ACHN (cell line): ENCODE data around the gene ANKK1.

Source experiments
- DNase-seq: peaks from one replicate; pipeline ENCODE4 v3.0.0-alpha.2; 2015
- in situ Hi-C: cut with HindIII; loops from 2 replicates; pipeline ENCODE4 v1.10.0; 2017; ENCODE audit warnings: low sequenced_read_pairs, low pct_ligation_motif_present, low pct_unique_long_range_greater_than_20kb

Gene ANKK1

GRCh38 chr11:113375402-113375801 lies 12.2 kb upstream of the ANKK1 start:
- in situ Hi-C loops, result no loop called here
- DNase-seq, result no peak

- in situ Hi-C loops, result no loop called here
- no peak for DNase-seq
Measured at GRCh38 chr11:113376156-113376555, 11.4 kb upstream of the ANKK1 start.

GRCh38 chr11:113377681-113378412 lies 9.7 kb upstream of the ANKK1 start:
- no peak for DNase-seq
- in situ Hi-C loops, result no loop called here

DNA sequence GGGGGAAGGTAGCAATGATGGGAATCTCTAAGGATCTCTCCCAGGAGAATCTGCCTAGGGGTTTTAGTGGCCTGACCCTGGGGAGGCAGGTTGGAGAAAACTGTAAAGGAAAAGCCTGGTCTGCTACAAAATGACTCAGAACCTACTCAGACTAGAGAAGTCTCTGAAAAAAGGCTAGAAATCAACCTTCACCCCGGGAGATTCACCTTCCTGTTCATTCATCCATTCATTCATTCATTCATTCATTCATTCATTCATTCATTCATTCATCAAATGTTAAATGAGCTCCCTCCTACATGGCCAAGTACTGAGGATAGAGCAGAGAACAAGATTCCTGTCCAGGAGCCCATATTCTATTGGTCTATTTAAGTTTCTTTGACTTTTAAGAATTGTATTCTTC lies 8.9 kb upstream of the ANKK1 start:
- in situ Hi-C loops, result no loop called here
- DNase-seq, result no peak

GRCh38 chr11:113382121-113382520 lies 5.5 kb upstream of the ANKK1 start:
- no peak for DNase-seq
- in situ Hi-C loops, result no loop called here

GRCh38 chr11:113384551-113384950 lies 3.0 kb upstream of the ANKK1 start:
- DNase-seq, result peak; percentile 9

GRCh38 chr11:113385749-113386148 lies 1.8 kb upstream of the ANKK1 start:
- DNase-seq, result no peak
- in situ Hi-C loops, result no loop called here

More at GRCh38 chr11:113384551-113384950, 3.0 kb upstream of the ANKK1 start:
- in situ Hi-C loops, result no loop called here

- no peak for DNase-seq
- in situ Hi-C loops, result no loop called here
Measured at GRCh38 chr11:113386866-113387265, 713 bp upstream of the ANKK1 start.

DNA sequence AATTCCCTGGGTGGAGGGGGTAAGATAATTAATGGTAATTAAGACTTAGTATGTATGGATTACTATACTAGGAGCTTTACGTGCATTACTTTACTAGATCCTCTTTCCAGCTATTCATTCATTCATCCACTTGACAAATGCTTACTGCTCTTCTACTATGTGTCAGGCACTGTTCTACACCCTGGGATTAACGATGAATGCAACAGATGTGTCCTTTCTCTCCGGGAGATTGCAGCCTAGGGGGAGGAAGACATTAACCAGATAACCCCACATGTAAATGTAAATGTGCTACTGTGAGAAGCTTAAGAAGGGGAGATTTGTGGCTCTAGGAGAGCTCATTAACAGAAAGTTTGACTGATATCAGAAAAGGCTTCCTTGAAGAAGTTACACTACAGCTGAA lies 1.7 kb downstream of the ANKK1 start:
- in situ Hi-C loops, result no loop called here
- no peak for DNase-seq

DNA sequence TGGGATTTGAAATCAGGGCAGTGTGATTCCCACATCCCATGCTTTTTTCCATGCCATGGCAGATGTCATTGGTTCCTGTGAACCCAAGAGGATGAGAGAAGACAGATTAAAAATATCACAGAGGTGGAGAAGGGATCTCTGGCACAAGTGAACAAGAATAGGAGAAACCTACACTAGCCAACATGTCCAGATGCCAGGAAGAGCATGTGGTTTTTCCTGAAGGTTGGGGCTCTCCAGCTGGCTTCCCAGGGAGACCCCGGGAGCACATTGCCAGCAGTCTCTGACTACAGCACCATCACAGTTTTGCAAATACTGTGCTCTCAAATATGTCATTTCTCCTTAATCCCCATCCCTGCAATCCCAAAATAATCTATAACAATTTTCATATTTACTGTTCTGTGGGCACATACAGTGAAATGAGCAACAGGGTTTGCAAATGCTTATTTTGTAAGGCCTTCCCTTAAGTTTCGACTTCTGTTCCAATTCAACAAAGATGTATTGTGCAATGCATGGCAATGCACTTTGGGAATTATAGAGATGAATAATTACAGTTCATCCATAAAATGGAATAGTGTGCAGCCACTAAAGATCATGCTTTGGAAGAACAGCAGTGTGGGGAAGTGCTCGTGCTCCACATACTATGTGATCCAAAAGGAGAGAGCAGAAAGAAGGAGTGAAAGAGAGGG lies 4.8 kb downstream of the ANKK1 start:
- in situ Hi-C loops, result no loop called here
- DNase-seq, result no peak

DNA sequence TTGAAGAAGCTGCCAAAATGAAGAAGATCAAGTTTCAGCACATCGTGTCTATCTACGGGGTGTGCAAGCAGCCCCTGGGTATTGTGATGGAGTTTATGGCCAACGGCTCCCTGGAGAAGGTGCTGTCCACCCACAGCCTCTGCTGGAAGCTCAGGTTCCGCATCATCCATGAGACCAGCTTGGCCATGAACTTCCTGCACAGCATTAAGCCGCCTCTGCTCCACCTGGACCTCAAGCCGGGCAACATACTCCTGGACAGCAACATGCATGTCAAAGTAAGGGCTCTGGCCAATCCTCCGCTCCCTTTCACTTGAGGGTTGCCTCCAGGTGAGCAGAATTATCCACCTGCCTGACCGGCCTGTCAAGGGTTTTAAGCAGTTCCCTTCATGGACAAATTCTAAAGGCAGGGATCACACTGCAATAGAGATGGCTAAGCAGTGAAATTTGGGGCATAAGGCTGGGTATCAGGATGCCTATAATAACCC lies 6.0 kb downstream of the ANKK1 start:
- DNase-seq, result no peak
- in situ Hi-C loops, result no loop called here

- in situ Hi-C loops, result no loop called here
- no peak for DNase-seq
Measured at GRCh38 chr11:113394919-113395318, 7.3 kb downstream of the ANKK1 start.

- in situ Hi-C loops, result no loop called here
- DNase-seq, result no peak
Measured at GRCh38 chr11:113395782-113396336, 8.3 kb downstream of the ANKK1 start.

DNA sequence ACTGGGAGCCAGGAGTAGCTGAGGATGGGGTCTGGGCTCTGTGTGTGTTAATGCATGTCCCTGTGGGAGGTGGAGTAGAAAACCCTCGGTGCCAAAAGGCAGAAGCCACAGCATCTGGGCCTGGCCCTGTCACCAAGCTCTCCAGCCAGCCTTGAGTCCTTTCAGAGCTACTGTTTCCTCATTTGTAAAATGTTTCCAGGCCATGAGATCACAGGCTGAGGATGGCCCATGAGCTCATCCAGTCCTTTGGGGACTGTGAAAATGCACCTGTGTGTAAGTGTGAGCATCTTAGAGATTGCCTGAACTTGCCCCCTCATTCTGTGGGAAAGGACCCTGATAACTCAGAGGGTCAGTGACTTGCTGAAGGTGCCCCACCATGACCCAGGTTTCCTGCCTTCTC lies 9.1 kb downstream of the ANKK1 start:
- in situ Hi-C loops, result no loop called here
- no peak for DNase-seq

- in situ Hi-C loops, result no loop called here
- no peak for DNase-seq
Measured at GRCh38 chr11:113397212-113397611, 9.6 kb downstream of the ANKK1 start.

DNA sequence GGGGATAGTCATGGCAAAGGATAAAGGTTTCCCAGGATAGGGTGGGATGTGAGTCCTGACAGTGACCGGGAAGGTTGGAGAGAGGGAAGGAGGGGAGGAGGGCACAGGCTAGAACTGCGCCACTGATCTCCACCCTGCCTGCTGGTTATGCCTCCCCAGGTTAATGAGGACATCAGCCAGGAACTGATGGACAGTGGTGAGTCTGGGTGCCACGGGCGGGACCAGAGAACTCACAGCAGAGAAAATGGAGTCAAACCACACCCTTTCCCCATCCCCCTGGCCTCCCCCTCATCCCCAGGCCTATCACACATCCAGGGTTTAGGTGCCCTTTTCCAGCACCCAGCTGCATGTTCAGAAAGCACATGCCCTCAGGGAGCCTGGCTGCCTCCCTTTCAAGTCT lies 10.2 kb downstream of the ANKK1 start:
- no peak for DNase-seq
- in situ Hi-C loops, result no loop called here

DNA sequence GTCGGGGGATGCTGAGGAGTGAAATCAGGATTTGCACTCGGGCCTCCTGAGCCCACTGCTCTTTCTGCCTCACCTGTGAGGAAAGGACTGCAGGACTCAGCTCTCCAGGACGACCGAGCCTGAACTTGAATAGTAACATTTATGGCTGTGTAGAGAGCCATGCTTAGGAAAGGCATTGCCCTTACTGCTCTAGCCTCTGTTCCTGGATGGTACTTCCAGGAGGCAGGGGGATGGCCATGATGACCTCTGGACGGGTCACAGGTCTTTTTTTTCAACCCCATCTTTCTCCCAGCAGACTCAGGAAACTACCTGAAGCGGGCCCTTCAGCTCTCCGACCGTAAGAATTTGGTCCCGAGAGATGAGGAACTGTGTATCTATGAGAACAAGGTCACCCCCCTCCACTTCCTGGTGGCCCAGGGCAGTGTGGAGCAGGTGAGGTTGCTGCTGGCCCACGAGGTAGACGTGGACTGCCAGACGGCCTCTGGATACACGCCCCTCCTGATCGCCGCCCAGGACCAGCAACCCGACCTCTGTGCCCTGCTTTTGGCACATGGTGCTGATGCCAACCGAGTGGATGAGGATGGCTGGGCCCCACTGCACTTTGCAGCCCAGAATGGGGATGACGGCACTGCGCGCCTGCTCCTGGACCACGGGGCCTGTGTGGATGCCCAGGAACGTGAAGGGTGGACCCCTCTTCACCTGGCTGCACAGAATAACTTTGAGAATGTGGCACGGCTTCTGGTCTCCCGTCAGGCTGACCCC lies 11.3 kb downstream of the ANKK1 start:
- DNase-seq, result no peak
- in situ Hi-C loops, result no loop called here

DNA sequence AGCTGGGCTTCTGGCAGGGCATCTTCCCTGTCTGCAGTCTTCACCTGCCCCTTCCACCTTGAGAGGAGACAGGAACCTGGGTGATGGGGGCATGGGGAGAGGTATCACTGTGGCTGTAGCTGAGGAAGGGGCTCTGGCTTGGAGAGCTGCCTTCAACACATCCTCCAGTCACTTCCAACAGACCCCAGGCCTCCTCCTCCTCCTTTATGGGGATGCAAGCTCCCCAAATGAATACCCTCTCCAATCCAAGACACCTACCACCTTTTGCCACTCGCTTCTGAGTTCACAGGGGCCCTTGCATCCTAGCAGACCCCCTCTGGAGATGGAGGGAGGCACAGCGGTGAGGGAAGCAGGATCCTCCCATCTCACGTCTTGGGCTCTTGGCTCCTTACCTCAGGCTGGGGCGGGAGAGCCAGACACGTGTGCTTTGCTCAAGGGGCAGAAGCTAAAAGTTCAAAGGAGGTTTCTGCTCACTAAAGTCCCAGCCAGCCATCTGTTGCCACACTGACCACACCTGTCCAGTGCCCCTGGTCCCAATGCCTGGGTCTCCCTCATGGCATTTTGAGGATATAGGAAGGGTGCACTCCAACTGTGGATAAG lies 13.2 kb downstream of the ANKK1 start:
- in situ Hi-C loops, result no loop called here
- DNase-seq, result no peak

- DNase-seq, result peak; percentile 80
Measured at GRCh38 chr11:113401718-113402117, 14.1 kb downstream of the ANKK1 start.

More at GRCh38 chr11:113401718-113402117, 14.1 kb downstream of the ANKK1 start:
- in situ Hi-C loops, result no loop called here
